22Rv1 (cell line): ENCODE data around the gene VWA5B1.

ENCODE experiments used
- ZFX ChIP-seq: fragments of 450-650 bp; IDR thresholded peaks from 2 replicates; pipeline ENCODE4 v1.6.1; 2017; ENCODE audit warnings: antibody characterized with exemption, borderline replicate concordance
- TF ChIP-seq, protein P1 (sequence below): fragments of 450-650 bp; IDR thresholded peaks from 2 replicates; pipeline ENCODE4 v1.5.1; 2017; ENCODE audit warnings: mild to moderate bottlenecking

DNA sequence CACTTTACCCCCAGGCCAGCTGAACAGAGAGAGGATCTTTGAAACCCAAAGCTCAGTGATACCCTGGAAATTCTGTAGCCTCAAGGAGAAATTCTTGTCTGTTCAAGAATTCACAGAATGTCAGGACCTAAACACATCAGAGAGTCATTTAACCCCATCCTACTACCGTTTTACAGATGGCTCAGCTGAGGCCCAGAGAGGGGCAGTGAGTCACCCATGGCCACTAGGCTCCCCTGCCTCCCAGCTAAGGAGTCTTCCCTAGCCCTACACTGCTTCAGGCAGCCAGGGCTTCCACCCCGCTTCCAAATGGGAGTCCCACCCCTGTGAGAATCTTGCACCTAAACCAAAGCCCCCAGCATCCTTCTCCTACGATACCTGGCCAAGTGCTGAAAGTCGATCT, 28.3 kb downstream of the VWA5B1 start:
- TF ChIP-seq, protein P1, sequence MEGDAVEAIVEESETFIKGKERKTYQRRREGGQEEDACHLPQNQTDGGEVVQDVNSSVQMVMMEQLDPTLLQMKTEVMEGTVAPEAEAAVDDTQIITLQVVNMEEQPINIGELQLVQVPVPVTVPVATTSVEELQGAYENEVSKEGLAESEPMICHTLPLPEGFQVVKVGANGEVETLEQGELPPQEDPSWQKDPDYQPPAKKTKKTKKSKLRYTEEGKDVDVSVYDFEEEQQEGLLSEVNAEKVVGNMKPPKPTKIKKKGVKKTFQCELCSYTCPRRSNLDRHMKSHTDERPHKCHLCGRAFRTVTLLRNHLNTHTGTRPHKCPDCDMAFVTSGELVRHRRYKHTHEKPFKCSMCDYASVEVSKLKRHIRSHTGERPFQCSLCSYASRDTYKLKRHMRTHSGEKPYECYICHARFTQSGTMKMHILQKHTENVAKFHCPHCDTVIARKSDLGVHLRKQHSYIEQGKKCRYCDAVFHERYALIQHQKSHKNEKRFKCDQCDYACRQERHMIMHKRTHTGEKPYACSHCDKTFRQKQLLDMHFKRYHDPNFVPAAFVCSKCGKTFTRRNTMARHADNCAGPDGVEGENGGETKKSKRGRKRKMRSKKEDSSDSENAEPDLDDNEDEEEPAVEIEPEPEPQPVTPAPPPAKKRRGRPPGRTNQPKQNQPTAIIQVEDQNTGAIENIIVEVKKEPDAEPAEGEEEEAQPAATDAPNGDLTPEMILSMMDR = no peak
- TF ChIP-seq ZFX = no peak
